ENCODE data around the gene RNF130.

The RNF130 gene, protein sequence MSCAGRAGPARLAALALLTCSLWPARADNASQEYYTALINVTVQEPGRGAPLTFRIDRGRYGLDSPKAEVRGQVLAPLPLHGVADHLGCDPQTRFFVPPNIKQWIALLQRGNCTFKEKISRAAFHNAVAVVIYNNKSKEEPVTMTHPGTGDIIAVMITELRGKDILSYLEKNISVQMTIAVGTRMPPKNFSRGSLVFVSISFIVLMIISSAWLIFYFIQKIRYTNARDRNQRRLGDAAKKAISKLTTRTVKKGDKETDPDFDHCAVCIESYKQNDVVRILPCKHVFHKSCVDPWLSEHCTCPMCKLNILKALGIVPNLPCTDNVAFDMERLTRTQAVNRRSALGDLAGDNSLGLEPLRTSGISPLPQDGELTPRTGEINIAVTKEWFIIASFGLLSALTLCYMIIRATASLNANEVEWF

GRCh38 chr5:180071531-180072255, at the start of gene RNF130:
RNF130 (minus strand) TSS chr5:180071759; CDS start chr5:180071702, 57 bp downstream.
- peak; percentile 48 for DNase-seq

DNA sequence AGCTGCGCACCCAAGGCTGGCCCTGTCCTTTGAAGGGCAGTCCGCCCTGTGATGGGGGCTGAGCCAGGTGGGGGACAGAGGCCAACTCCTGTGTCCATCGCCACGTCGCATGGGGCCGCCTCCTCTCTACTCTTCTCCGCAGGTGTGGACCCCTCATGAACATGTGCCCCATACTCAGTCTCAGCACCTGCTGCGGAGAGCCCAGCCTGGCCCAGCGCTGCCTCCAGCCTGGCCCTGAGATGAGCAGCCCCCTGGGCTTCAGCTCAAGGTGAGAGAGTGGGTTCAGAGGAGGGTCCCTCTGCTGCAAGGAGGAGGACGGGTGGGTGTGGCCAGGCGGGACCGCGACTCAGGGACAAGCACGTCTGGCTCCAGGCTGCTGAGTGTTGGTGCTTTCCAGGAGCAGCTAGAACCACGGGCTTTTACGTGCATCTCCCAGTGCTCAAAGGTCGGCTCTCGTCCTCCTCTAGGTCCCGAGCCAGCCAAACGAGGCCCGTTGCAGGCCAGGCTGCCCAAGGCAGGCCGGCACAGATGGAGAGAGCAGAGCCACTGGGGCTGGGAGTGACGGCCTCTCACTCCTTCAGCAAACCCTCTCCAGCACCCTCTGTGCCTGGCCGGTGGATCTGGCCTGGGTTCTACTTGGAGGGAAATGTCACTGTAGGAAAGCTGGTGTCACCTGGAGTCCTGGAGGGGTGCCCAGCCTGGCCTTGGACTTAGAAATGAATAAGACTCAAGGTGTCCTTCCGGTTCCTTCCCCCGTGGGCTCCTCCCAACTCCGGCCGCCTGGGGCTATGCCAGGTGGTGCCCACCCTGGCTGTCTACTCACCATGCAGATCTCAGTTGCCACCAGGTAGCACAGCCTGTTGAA, 48.9 kb upstream of the RNF130 start:
- DNase-seq = no peak

GRCh38 chr5:180119903-180120236, 48.3 kb upstream of the RNF130 start:
- DNase-seq = no peak

DNA sequence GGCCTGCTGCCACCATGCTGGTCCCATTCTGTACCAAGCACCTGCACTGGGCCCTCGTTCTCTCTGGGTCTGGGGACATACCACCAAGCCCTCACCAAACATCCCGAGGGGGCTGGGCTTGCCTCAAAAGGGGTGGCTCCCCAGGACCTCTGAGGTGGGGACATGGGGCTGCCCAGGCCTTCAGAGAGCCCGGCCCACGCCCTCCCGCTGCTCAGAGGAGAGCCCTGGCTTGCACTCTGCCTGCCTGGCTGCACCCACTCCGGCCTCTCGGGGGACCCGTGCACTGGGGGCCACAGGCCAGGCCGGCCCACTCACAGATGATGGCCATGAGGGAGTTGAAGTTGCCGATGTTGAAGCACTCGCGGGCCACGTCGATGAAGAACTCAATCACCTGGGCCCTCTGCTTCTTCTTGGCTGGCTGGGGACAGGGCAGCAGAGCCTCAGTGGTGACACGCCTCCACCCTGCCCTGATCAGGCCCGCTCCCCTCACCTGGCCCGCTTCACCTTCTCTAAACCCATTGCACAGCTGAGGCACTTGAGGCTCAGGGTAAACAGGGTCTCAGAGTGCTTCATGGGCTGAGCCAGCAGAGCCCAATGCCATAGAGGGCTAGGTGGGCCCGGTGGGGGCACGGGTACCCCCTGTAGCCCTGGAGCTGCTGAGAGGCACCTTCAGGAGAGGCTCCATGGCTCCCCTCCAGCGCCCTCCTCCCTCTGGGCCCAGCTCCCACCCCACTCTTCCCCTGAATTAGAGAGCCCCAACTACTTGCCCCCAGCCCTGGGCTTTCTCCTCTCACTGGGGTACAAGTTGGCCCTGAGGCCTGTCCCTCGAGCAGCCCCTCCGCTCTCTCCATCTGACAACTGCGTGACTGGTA, 47.7 kb upstream of the RNF130 start:
- DNase-seq = no peak

DNA sequence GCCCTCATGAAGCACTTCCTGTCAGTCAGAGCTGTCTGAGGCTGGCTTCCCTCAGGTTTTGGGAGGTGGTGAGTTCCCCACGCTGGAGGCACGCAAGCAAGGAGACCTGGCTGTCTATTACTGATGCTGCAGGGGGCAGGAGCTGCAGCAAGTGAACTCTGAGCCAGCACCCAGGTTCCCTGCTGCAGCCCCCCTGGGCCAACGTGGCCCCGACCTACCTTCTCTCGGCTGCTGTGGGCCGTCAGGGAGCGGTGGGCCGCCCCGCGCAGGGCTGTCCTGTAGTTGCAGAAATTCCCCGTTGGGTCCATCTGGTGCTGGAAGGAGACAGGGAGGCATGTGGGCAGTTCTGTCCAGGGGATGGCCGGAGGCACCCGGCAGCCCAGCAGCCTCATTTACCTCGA, 46.8 kb upstream of the RNF130 start:
- no peak for DNase-seq

GRCh38 chr5:180117000-180117725, 45.6 kb upstream of the RNF130 start:
- DNase-seq = no peak

DNA sequence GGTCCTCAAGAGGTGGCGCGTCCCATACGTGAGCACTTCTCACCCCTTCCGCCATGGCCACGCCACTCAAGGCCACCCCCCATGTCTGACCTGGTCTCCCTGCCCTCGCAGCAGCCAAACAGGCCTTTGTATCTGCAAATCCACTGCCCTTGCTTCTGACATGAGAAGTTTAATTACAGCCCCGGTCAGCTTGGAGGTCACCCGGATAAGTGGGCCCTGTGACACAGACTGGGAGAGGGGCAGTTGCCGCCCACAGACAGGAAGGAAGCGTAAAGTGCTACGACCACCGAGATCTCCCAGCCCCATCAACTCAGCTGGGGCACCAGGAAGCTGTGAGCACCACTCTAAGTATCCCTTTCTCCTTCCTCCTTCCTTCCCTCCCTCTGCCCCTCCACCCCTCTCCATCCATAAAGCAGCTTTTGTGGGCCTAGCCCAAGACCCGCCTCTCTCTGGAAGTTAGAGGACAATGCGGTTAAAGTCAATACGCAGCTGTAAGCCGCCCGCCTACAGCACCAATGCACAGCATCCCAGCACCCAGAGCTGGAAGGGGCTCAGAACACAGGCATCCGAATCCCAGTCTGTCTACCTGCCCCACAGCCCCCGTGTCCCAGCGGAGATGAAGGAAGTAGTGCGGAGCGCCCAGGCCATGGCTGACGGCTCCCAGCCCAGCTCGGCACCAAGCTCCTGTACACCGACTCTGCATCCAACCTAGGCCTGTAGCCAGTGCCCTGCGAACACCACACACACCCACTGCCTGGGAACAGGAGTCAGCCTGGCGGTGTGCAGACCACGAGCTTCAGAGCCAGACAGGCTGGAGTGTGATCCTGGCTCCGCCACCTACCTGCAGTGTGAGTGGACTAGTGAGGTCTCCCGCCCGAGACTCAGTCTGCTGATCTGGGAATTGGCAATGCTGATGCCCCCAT, 44.8 kb upstream of the RNF130 start:
- DNase-seq = no peak

GRCh38 chr5:180115326-180116076, 43.9 kb upstream of the RNF130 start:
- DNase-seq = no peak

DNA sequence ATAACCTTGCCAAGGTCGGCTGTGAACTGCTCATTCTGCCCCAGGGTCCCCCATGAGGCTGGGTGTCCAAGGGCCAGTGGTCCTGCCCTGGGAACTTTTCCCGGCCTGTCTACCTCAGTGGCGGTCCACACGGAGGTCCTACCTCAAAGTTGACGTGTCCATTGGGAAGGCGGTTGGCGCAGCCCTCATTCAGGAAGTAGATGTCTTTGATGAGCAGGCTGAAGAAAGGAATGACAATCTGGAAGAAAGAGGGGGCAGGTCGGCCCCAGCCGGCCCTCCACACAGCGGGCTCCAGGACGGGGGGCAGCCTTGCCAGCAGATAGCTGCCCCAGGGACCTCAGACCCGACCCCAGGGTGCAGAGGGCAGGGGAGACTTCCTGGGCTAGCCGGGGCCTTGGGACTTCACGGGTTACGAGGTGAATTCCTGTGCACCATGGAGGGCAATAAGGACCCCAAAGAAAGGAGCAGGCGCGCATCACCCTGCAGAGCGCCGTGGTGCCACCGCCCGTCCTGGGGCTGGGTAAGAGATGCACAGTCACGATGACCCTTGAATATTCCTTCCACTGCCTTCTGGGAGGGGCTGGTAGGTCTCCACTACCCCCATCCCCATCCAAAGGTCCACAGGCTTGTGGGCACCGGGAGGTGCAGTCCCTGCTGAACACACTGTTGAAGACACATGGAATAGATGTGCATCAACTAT, 42.9 kb upstream of the RNF130 start:
- no peak for DNase-seq

DNA sequence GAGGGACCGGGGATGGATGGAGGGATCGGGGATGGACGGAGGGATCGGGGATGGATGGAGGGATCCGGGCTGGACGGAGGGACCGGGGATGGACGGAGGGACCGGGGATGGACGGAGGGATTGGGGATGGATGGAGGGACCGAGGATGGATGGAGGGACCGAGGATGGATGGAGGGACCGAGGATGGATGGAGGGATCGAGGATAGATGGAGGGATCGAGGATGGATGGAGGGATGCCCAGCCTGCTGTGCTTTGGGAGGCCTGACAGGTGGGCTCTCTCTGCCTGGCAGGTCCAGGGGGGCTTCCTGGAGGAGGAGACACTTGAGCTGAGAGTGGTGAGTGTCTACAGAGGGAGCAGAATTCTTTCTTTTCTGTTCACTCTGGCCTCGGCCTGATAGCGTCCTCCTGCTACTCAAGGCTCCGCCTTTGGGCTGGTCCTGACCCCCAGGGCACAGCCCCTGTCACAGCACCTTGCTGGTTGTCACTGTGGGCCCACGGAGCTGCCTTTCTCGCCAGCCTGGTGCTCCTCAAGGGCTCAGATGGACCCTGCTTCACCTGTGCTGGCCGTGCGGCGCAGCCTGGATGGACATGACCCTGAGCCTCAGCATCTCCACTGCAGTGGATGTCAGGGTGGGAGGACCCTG, 42.2 kb upstream of the RNF130 start:
- DNase-seq = no peak

GRCh38 chr5:180112181-180112861, 40.8 kb upstream of the RNF130 start:
- no peak for DNase-seq

DNA sequence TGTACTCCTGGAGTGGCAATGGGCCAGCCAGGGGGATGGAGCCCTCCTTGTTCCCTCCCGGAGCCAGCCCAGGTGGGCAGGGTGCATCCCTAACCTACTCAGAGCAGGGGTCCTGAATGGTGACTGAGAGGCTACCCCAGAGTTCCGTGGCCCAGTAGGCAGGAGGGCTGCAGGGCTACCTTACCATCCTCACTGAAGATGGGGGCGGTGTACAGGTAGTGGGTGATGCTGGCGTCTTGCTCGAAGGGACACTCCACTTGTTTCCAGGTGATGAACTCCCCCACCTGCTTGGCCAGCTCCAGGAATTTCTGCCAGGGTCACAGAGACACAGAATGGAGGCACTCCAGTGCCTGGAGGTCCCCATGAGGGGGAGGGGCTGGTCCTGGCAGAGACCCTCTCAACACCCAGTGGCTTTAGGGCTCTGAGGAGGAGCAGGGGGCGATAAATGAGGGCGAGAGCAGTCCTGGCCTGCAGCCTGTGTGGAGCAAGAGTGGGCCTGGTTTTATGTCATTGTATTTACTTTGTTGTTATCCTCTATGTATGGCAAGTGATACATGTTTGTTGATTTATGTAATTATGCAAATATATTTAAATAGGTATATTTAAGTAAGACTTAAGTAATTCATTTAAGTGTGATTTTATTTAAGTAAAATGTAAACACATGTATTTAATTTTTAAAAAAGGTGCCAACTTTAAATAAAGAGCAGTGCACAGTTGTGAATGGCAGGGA, 39.9 kb upstream of the RNF130 start:
- no peak for DNase-seq

DNA sequence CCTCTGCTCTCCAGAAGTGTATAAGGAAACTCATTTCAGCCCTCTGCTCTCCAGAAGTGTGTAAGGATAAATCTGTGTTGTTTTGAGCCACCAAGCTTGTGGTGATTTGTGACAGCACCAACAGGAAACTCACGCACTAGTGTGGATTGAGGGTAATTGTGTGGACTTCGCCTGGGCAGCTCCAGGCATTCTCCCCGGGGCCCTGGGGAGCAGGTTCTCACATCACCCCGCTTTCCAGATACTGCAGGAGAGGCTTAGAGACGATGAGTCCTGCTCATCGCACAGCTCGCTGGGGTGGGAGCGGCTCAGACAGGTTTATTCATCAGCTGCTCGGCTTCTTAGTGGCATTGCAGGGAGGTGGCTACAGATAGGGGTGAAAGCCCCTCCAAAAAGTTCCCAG, 38.4 kb upstream of the RNF130 start:
- DNase-seq = no peak

- DNase-seq = no peak
Measured at GRCh38 chr5:180107005-180107404, 35.4 kb upstream of the RNF130 start.

- no peak for DNase-seq
Measured at GRCh38 chr5:180105827-180106312, 34.3 kb upstream of the RNF130 start.

GRCh38 chr5:180104168-180104530, 32.6 kb upstream of the RNF130 start:
- no peak for DNase-seq

- DNase-seq = no peak
Measured at GRCh38 chr5:180103487-180104167, 32.1 kb upstream of the RNF130 start.
